ENCODE measurements around the gene DIMT1. TPM values are rescaled to one million over a fixed set of nuclear protein-coding genes. Genes with fewer than 3 reads are reported as not detected.
A peak's percentile ranks its signal among the peaks of the same experiment; 100 is the strongest.

Gene DIMT1
- total RNA-seq, 4 donors from 2014 or later: 13.5 to 28.3 (median 21.4) TPM

- TF ChIP-seq POLR2A (IDR thresholded peaks at IDR 0.05): no peak
- no peak for TF ChIP-seq CTCF (IDR thresholded peaks at IDR 0.05 in 4 of 5, conservative IDR thresholded peaks at IDR 0.05 in 1 of 5)
- in situ Hi-C loops (cut with MboI; ENCODE audit: low sequenced_read_pairs in 4 of 4) (no loop called here), intact Hi-C loops (cut with DNase I; ENCODE audit: low total_unique reads) (no loop called here)
- H3K9me3 ChIP-seq: no peaks in the 10 kb centered on the region
- H3K27ac ChIP-seq: peak overlapping the region in 1 of 4 donors; percentile 22
- H3K4me3 ChIP-seq: no peak overlapping the region
- no peaks in the 10 kb centered on the region for H3K36me3 ChIP-seq
- H3K27me3 ChIP-seq: no peaks in the 10 kb centered on the region
- DNase-seq (no peak), ATAC-seq (peak in 1 of 2 donors; percentile 42)
- H3K4me1 ChIP-seq: peaks cover 17 to 27% of the 10 kb centered on the region in 2 donors
These were observed 14.9 kb upstream of the DIMT1 start for GRCh38 chr5:62418462-62419076.

- Histone ChIP-seq H3K27me3 (no peaks in the 10 kb centered on the region), H3K36me3 (no peaks in the 10 kb centered on the region), H3K27ac (no peak overlapping the region), H3K4me3 (peak overlapping the region; percentile 82 to 98 (median 92)), H3K9me3 (no peaks in the 10 kb centered on the region), H3K4me1 (peaks cover 19 to 27% of the 10 kb centered on the region in 2 donors)
- DNase-seq: no peak
- intact Hi-C loops (cut with DNase I; ENCODE audit: low total_unique reads): no loop called here
- in situ Hi-C loops (cut with MboI; ENCODE audit: low sequenced_read_pairs in 4 of 4): no loop called here
- TF ChIP-seq CTCF (IDR thresholded peaks at IDR 0.05 in 4 of 5, conservative IDR thresholded peaks at IDR 0.05 in 1 of 5) (no peak), POLR2A (IDR thresholded peaks at IDR 0.05) (no peak)
- no peak for ATAC-seq
These were observed 10.0 kb upstream of the DIMT1 start for GRCh38 chr5:62413711-62414110.

- in situ Hi-C loops (cut with MboI; ENCODE audit: low sequenced_read_pairs in 4 of 4): no loop called here
- ATAC-seq: peak; percentile 100
- intact Hi-C loops (cut with DNase I; ENCODE audit: low total_unique reads): loop anchor here (1.0 kb wide), 1 partner anchor 9 kb away; the partner anchor contains the start of gene DIMT1
These were observed 9.0 kb upstream of the DIMT1 start, which contains the start of gene IPO11 for GRCh38 chr5:62412549-62413329. Gene IPO11, plus strand, starts transcription at chr5:62412763. Its CDS starts 24,517 bp downstream, at chr5:62437280.

More at GRCh38 chr5:62412549-62413329, 9.0 kb upstream of the DIMT1 start, which contains the start of gene IPO11:
- TF ChIP-seq CTCF (IDR thresholded peaks at IDR 0.05 in 4 of 5, conservative IDR thresholded peaks at IDR 0.05 in 1 of 5): peak in 1 of 5 experiments; percentile 14
- peak in 1 of 2 donors; percentile 60 for TF ChIP-seq POLR2A (IDR thresholded peaks at IDR 0.05)
- Histone ChIP-seq H3K27ac (peak within 1 kb of the TSS; percentile 75 to 84 (median 78)), H3K9me3 (no peaks in the 10 kb centered on the region), H3K27me3 (no peaks in the 10 kb centered on the region), H3K4me3 (peak within 1 kb of the TSS; percentile 82 to 98 (median 92)), H3K4me1 (peaks cover 12 to 18% of the 10 kb centered on the region in 2 donors), H3K36me3 (no peaks in the 10 kb centered on the region)
- DNase-seq: peak; percentile 97

All from gastrocnemius medialis (tissue), 4 donors.